H7 (cell line): Measurements from ENCODE around the gene CSNK1D. TPM values are rescaled to one million over a fixed set of nuclear protein-coding genes. Genes with fewer than 3 reads are reported as not detected.

ENCODE experiments used
- DNase-seq: peaks from one replicate; pipeline ENCODE4 v3.0.0; 2012
- H3K27me3 ChIP-seq: 2 replicates; pipeline ENCODE4 v1.6.0; 2011; ENCODE audit warnings: mild to moderate bottlenecking, low read length; ENCODE audit not compliant: control insufficient read depth, insufficient read depth
- H3K36me3 ChIP-seq: replicated peaks from 2 replicates; pipeline ENCODE4 v1.5.1; 2011; ENCODE audit warnings: low read length; ENCODE audit not compliant: control insufficient read depth, insufficient read depth
- H3K4me3 ChIP-seq: 2 replicates; pipeline ENCODE4 v1.5.1; 2011; ENCODE audit warnings: low read depth, mild to moderate bottlenecking, control low read depth, low read length, moderate library complexity; ENCODE audit not compliant: insufficient read depth
- total RNA-seq: library from RNA; depleted of rRNA; stranded (reverse); fragments of >200 nt; shearing (Covaris generic); gene quantifications from 2 replicates; pipeline ENCODE4 v1.2.3, GENCODE V29; 2014

Gene CSNK1D
- total RNA-seq, 1 experiment from 2014 or later, result 31.7 TPM

DNA sequence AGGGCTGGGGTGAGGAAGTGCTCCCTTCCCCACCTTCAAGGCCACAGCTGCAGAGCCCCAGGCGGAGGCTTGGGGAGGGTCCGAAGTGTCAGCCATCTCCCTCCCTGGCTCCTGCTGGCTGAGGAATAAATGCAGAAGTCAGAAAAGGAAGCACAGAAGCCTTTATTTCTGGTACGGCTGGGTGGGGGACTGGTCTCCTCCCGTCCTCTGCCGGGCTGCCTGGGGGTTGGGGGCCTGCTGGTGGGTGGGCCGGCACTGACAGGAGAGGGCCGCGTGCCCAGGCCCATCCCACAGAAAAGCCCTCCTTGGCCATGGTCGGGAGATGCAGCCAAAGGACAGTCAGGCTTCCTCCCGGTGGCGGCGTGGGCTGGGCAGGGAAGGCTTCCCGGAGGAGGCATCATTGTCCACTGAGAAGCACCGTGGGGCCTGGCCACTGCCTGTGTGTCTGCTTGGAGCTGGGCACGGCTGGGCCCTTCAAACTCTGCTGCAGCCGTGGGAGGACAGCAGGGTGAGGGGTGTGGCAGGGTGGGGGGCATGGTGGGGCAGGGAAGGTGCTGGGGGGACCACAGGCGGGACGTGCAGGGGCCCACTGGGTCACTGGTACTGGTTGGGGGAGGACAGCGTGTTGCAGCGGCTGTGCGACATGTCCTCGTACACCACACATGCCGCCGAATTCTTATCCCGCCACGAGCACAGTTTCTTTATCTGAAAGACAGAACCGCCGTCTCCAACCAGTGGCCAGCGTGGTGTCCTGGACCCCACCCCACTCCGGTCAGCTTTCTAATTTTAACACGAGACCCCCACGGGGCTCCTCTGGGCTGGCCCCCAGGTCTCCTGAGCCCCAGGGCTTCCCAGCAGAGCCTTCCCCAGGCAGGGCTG lies 41.5 kb upstream of the CSNK1D start:
- DNase-seq, result no peak

DNA sequence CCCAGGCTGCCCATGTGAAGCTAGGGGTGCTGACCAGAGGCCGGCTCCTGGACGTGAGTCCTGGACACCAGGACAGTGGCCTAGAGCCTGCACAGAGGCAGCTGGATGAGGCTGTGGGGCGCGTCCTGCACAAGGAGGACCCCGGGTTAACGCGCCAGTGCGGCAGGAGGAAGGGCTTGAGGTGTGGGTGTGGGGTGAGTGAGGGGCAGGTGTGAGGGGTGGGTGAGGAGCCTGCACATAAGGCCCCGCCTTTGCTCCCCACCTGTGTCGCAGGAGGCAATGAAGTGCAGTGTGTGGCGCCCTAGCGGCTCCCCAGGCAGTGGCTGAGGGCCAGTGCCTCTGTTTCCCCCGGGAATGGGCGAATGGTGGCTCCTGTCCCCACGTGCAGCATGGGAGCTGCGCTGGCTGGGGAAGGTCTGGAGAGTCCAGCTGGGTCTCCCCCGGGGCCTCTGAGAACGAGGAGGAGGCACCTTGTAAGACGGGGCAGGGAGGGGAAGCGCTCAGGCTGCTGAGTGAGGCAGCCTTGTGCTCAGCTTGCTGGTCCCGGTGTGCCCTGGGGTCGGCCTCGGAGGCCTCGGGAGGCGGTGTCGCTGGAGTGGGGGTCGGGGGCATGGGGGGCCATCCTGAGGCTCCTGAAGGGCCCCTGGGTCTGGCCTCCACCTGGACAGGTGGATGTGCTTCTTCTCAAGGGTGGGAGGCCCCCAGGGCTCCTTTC lies 40.7 kb upstream of the CSNK1D start:
- H3K4me3 ChIP-seq, result no peak overlapping the region
- no peaks in the 10 kb centered on the region for H3K36me3 ChIP-seq
- H3K27me3 ChIP-seq, result no peaks in the 10 kb centered on the region
- peak; percentile 60 for DNase-seq

More for the DNA sequence above, 41.5 kb upstream of the CSNK1D start:
- Histone ChIP-seq H3K27me3 (no peaks in the 10 kb centered on the region), H3K36me3 (no peaks in the 10 kb centered on the region), H3K4me3 (no peak overlapping the region)

DNA sequence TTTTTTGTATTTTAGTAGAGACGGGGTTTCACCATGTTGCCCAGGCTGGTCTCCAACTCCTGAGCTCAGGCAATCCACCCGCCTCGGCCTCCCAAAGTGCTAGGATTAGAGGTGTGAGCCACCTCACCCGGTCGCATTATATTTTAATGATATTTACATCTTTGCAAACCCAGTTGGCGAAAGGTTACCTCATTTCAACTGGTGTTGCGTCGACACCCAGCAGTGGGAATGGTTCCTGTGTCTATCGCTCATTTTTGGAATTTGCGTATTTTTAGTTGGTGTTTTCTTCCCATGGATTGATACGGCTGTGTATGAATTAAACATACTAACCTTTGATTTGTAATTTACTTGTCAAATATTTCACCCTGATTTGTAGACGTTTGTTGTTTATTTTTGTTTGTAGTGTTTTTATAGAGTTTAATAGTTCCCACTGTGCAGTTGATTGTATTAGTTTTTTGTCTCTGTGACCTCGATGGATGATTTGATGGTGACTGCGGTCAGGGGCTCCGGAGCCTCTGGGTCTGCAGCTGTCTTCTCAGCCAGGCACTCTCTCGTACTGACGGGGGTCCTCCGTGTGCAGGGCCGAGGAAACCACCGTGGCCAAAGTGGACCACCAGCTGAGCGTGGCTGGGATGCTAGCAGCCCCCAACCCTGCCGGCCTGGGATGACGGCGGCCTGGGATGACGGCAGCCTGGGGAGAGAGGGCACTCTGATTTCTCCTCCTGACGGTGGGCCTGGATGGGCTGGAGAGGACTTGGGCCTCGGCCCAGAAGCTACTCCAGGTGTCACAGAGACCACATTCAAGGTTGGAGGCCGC lies 39.9 kb upstream of the CSNK1D start:
- DNase-seq, result peak; percentile 50
- Histone ChIP-seq H3K36me3 (no peaks in the 10 kb centered on the region), H3K4me3 (no peak overlapping the region), H3K27me3 (no peaks in the 10 kb centered on the region)

DNA sequence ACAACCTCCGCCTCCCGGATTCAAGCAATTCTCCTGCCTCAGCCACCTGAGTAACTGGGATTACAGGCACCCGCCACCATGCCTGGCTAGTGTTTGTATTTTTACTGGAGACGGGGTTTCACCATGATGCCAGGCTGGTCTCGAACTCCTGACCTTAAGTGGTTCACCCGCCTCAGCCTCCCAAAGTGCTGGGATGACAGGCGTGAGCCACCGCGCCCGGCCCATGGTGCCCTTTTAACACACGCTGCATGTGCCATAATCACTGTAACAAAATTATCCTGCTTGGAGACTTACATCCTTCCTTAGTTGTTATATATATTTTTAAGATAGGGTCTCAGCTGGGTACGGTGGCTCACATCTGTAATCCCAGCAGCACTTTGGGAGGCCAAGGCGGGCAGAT lies 38.5 kb upstream of the CSNK1D start:
- no peaks in the 10 kb centered on the region for H3K36me3 ChIP-seq

DNA sequence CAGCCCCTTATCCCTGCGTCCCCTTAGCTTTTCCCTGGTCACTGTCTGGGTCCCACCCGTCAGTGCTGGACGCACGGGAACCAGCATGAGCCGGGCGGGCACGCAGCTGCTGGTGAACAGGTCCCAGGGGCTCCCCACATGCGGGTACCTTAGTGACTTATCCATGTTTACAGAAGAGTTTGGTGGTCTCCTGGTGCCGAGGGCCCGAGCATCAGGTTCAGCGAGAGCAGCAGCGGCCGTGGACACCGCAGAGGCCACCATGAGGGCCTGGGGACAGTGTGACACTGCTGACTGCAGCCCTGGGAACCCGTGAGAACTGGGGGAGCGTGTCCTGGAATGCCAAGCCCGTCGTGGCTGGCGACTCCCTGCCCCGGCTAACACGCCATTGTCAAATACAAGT lies 37.4 kb upstream of the CSNK1D start:
- no peaks in the 10 kb centered on the region for H3K36me3 ChIP-seq
- DNase-seq, result no peak

More for the DNA sequence above, 38.5 kb upstream of the CSNK1D start:
- Histone ChIP-seq H3K4me3 (no peak overlapping the region), H3K27me3 (no peaks in the 10 kb centered on the region)
- DNase-seq, result no peak

DNA sequence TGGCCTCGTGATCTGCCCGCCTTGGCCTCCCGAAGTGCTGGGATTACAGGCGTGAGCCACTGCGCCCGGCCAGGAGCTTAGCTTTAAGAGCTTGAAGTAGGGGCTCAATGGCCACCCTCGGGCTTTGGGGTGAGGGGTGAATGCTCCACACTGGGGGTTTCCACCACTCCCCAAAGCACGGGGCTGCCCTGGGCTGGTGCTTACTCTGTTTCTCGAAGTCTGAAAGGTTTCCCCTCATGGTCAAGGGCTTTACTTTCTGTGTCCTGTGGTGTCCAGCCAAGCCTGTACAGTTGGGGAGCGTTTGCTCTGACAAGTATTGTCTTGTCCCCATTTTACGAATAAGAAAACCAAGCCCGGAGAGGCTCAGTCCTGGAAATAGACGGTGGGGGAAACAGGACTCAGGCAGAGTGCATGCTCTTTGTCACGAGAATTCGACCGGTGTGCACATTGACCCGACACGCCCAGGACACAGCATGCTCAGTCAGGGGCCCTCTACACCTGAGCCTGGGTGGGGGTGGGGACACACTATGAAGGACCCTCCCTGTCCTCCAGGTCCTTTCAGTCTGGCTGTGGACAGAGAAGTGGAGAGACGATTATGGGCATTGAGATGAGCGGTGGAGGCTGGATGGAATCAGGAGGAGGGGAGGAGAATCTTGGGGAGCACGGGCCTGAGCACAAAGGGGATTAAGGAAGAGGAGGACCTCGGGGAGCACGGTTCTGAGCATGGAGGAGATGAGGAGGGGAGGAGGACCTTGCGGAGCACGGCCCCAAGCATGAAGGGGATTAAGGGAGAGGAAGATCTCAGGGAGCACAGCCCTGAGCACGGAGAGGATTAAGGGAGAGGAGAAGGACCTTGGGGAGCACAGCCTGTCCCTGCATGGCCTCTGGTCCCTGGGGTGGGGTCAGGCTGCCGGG lies 36.4 kb upstream of the CSNK1D start:
- no peak for DNase-seq
- Histone ChIP-seq H3K4me3 (no peak overlapping the region), H3K27me3 (no peaks in the 10 kb centered on the region), H3K36me3 (no peaks in the 10 kb centered on the region)

More for the DNA sequence above, 37.4 kb upstream of the CSNK1D start:
- no peaks in the 10 kb centered on the region for H3K27me3 ChIP-seq
- no peak overlapping the region for H3K4me3 ChIP-seq

DNA sequence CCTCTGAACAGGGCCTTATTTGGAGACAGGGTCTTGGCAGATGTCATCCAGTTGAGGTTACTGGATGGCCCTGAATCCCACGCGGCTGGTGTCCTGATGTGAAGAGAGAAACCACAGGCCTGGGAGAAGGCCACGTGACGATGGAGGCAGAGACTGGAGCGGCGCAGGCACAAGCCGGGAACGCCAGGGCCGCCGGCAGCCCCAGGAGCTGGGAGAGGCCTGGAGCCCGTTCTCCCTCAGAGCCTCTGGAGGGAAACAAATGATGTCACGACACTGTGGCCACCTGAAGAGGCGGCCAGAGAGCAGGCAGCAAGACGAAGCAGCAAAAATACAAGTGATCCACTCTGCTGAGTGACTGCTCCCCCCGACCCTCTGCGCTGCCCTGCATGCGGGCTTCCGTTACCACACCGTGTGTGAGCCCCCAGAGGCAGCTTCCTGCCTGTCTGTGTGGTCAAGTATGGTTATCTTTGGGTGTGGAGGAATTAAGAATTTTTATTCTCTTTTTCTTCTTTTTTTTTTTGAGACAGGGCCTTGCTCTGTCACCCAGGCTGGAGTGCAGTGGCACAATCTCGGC lies 32.3 kb upstream of the CSNK1D start:
- no peaks in the 10 kb centered on the region for H3K27me3 ChIP-seq
- peak; percentile 47 for DNase-seq
- no peak overlapping the region for H3K4me3 ChIP-seq
- H3K36me3 ChIP-seq, result no peaks in the 10 kb centered on the region

DNA sequence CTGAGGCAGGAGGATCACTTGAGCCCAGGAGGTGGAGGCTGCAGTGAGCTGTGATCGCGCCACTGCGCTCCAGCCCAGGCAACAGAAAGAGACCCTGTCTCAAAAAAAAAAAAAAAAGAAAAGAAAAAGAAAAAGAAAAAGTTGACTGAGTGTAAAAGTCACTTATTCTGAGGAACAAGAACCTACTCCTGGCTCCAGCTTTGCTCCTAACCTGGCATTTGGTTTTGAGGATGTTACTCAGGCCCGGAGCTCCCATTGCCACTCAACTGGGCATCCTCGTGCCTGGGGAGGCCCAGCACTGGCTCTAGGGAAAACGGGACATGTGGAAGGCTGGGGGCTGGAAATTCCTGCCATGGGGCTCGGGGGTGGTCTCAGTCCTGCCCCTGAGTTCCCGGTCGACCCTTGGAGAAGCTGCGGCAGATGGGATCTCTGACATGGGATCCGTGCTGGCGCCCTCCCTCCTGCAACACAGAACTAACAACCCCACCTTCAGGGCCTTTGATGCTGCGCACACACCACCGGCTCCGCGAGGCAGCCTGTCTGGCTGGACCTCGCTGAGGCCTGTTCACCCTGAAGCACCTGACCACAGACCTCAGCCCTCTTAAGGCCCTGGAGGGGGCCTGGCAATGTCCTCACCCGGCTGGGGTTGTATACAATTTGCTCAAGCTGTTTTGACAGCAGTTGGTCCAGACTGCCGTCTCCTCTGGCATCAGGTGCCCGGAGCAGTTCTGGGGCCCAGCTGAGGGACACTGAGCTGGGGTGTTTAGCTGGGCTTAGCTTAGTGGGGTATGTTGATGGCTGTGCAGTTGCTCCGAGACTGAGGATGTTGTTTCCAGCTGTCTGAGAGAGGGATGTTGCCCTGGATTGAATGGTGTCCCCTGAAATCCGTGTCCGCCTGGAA lies 31.6 kb upstream of the CSNK1D start:
- H3K36me3 ChIP-seq, result no peaks in the 10 kb centered on the region
- H3K4me3 ChIP-seq, result no peak overlapping the region
- no peaks in the 10 kb centered on the region for H3K27me3 ChIP-seq
- DNase-seq, result peak; percentile 74

DNA sequence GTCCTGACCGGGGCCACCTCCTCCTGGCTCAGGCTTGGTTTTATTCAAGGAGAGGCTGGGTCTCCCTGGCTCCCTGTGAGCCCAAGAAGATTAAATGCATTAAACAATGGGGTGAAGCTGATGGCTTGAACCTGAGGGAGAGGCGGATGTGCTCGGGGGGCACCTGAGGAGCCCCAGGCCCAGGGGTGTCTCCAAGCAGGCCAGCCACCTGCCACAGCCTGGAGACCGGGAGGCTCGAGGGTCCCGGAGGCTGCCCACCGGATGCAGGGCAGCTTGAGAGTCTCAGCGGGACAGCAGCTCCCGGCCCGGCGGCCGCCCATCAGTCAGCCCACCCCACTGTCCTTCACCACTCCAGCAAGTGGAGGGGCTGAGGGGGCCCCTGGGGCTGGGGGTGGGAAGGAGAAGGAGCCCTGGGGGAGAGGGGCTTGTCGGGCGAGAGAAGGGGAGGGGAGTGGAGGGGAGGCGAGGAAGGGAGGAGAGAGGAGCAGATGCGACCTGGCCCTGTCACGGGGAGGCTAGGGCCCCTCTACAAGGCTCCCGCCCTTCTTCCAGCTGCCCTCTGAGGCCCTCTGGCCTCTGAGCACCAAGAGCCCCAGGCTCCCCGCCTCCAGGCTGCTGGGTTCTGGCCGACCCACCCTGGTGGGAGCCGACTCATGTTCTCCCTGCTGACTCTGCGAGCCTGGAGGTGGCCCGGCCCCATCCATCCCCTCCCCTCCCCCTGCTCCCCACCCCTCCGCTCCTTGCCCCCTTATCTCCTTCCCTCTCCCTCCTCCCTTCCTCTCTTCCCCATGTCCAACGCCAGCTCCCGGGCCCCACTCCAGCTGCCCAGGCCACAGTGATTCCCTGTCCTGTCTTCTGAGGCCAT lies 30.7 kb upstream of the CSNK1D start:
- Histone ChIP-seq H3K4me3 (no peak overlapping the region), H3K27me3 (no peaks in the 10 kb centered on the region), H3K36me3 (no peaks in the 10 kb centered on the region)
- DNase-seq, result peak; percentile 73

DNA sequence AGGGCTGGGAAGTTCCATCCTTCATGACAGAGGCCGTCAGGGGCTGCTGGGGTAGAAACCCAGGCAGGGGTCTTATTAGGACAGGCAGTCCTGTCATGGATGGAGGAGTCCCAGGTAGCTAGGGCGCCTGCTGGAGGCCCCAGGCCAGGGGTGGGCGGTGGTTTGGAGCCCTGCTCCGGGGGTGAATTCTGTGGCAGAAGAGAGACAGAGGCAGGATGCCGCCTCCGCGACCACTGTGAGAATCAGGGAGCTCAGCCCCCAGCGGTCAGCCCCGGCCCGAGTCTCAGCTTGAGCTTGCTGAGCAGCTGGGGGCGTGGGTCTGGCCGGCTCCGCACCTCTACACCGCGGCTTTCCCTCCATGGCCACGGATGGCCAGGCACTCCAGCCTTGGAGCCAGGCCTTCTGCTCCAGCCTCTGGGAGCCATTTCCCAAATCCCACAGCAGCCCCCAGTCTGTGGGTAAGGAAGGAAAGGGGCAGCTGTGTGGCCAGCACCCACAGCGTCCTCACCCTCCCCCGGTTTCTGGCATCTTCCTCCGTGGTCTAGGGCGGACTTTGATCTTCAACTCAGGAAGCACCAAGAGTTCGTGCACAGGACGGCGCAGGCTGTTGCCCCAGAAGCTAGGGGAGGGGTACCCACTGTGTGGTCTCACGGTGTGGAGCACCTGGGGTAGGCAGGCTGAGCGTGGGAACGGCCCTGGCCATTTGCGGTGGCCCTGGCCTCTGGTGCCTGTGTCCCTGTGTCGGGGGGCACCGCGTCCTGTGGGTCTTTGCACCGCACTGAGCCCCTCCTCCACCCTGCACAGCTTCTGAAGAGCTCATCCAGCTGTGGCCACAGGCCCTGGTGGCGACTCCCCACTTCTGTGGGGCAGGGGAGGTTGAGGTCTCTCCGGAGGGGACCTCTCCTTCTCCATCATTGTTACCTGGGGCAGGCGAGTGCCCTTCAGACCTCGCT lies 29.8 kb upstream of the CSNK1D start:
- peak; percentile 67 for DNase-seq
- no peaks in the 10 kb centered on the region for H3K36me3 ChIP-seq
- no peaks in the 10 kb centered on the region for H3K27me3 ChIP-seq
- no peak overlapping the region for H3K4me3 ChIP-seq

DNA sequence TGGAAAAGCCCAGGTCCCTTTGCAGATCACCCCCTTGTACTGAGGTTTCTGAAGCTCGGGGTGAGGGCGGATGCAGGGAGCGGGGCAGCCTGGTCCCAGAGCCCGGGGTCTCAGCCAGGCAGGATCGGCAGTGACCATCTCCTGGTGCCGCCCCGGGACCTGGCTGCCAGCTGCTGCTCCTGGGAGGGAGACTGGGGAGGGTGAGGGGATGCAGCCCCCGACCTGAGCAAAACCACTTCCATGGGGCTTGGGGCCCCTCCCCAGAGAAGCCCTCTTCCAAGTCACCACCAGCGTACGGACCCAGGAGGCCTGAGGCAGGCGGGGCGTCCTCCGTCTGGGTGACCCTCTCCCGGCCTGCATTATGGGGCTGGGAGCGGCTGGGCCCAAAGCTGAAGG lies 29.1 kb upstream of the CSNK1D start:
- Histone ChIP-seq H3K36me3 (no peaks in the 10 kb centered on the region), H3K27me3 (no peaks in the 10 kb centered on the region), H3K4me3 (no peak overlapping the region)
- no peak for DNase-seq
